Rectal smooth muscle tissue (tissue), 1 donor: ENCODE measurements around the gene BTNL9.

Experiments
- H3K27ac ChIP-seq: one replicate; pipeline ENCODE4 v1.7.0; 2013; ENCODE audit warnings: low read depth, low read length, inconsistent platforms
- H3K27me3 ChIP-seq: one replicate; pipeline ENCODE4 v1.7.0; 2013; ENCODE audit warnings: low read length; ENCODE audit not compliant: control insufficient read depth, insufficient read depth
- H3K36me3 ChIP-seq: one replicate; pipeline ENCODE4 v1.7.0; 2013; ENCODE audit warnings: low read length; ENCODE audit not compliant: control insufficient read depth, insufficient read depth
- H3K4me1 ChIP-seq: one replicate; pipeline ENCODE4 v1.7.0; 2013; ENCODE audit warnings: low read length; ENCODE audit not compliant: control insufficient read depth, insufficient read depth
- H3K4me3 ChIP-seq: one replicate; pipeline ENCODE4 v1.7.0; 2013; ENCODE audit warnings: low read length
- H3K9ac ChIP-seq: one replicate; pipeline ENCODE4 v1.7.0; 2013; ENCODE audit warnings: low read length

Gene BTNL9

GRCh38 chr5:181058786-181059296 is 18.8 kb downstream of the BTNL9 start:
- Histone ChIP-seq H3K27me3 (peaks cover 27% of the 10 kb centered on the region), H3K4me1 (no peaks in the 10 kb centered on the region), H3K36me3 (no peaks in the 10 kb centered on the region), H3K4me3 (no peak overlapping the region), H3K9ac (no peak overlapping the region), H3K27ac (no peak overlapping the region)

GRCh38 chr5:181059297-181060230 is 19.5 kb downstream of the BTNL9 start:
- H3K27me3 ChIP-seq: peaks cover 20% of the 10 kb centered on the region
- H3K27ac ChIP-seq: no peak overlapping the region
- H3K36me3 ChIP-seq: no peaks in the 10 kb centered on the region
- no peak overlapping the region for H3K9ac ChIP-seq
- no peak overlapping the region for H3K4me3 ChIP-seq
- H3K4me1 ChIP-seq: no peaks in the 10 kb centered on the region

- peaks cover 19% of the 10 kb centered on the region for H3K27me3 ChIP-seq
Measured at GRCh38 chr5:181060231-181060590, 20.1 kb downstream of the BTNL9 start.

GRCh38 chr5:181060924-181061323 is 20.9 kb downstream of the BTNL9 start:
- H3K4me3 ChIP-seq: no peak overlapping the region
- no peak overlapping the region for H3K27ac ChIP-seq
- H3K27me3 ChIP-seq: peaks cover 18% of the 10 kb centered on the region
- no peaks in the 10 kb centered on the region for H3K36me3 ChIP-seq
- H3K4me1 ChIP-seq: no peaks in the 10 kb centered on the region
- H3K9ac ChIP-seq: no peak overlapping the region

More at GRCh38 chr5:181060231-181060590, 20.1 kb downstream of the BTNL9 start:
- H3K4me1 ChIP-seq: no peaks in the 10 kb centered on the region
- no peak overlapping the region for H3K27ac ChIP-seq
- H3K9ac ChIP-seq: no peak overlapping the region
- H3K36me3 ChIP-seq: no peaks in the 10 kb centered on the region
- H3K4me3 ChIP-seq: no peak overlapping the region

GRCh38 chr5:181061645-181062044 is 21.6 kb downstream of the BTNL9 start:
- Histone ChIP-seq H3K9ac (no peak overlapping the region), H3K27ac (no peak overlapping the region), H3K4me3 (no peak overlapping the region), H3K36me3 (no peaks in the 10 kb centered on the region), H3K4me1 (no peaks in the 10 kb centered on the region), H3K27me3 (peaks cover 12% of the 10 kb centered on the region)

- no peaks in the 10 kb centered on the region for H3K4me1 ChIP-seq
- peaks cover 12% of the 10 kb centered on the region for H3K27me3 ChIP-seq
Measured at GRCh38 chr5:181062631-181063030, 22.6 kb downstream of the BTNL9 start.

GRCh38 chr5:181063514-181063913 is 23.4 kb downstream of the BTNL9 start:
- Histone ChIP-seq H3K27me3 (peaks cover 9% of the 10 kb centered on the region), H3K27ac (no peak overlapping the region), H3K4me3 (no peak overlapping the region), H3K4me1 (no peaks in the 10 kb centered on the region), H3K36me3 (no peaks in the 10 kb centered on the region), H3K9ac (no peak overlapping the region)

More at GRCh38 chr5:181062631-181063030, 22.6 kb downstream of the BTNL9 start:
- Histone ChIP-seq H3K27ac (no peak overlapping the region), H3K4me3 (no peak overlapping the region), H3K36me3 (no peaks in the 10 kb centered on the region), H3K9ac (no peak overlapping the region)

GRCh38 chr5:181064987-181065386 is 24.9 kb downstream of the BTNL9 start:
- Histone ChIP-seq H3K36me3 (no peaks in the 10 kb centered on the region), H3K27ac (no peak overlapping the region), H3K27me3 (peaks cover 5% of the 10 kb centered on the region), H3K4me3 (no peak overlapping the region), H3K9ac (no peak overlapping the region), H3K4me1 (no peaks in the 10 kb centered on the region)

- Histone ChIP-seq H3K27me3 (peaks cover 2% of the 10 kb centered on the region), H3K4me3 (no peak overlapping the region), H3K9ac (no peak overlapping the region), H3K4me1 (no peaks in the 10 kb centered on the region), H3K36me3 (no peaks in the 10 kb centered on the region), H3K27ac (no peak overlapping the region)
Measured at GRCh38 chr5:181069767-181070491, 29.9 kb downstream of the BTNL9 start.

- no peak overlapping the region for H3K27ac ChIP-seq
- peaks cover 2% of the 10 kb centered on the region for H3K27me3 ChIP-seq
- no peaks in the 10 kb centered on the region for H3K36me3 ChIP-seq
- H3K9ac ChIP-seq: no peak overlapping the region
- no peaks in the 10 kb centered on the region for H3K4me1 ChIP-seq
- H3K4me3 ChIP-seq: no peak overlapping the region
Measured at GRCh38 chr5:181070523-181070922, 30.5 kb downstream of the BTNL9 start.

- Histone ChIP-seq H3K27me3 (peaks cover 2% of the 10 kb centered on the region), H3K27ac (no peak overlapping the region), H3K36me3 (no peaks in the 10 kb centered on the region), H3K9ac (no peak overlapping the region), H3K4me1 (no peaks in the 10 kb centered on the region), H3K4me3 (no peak overlapping the region)
Measured at GRCh38 chr5:181071257-181071656, 31.2 kb downstream of the BTNL9 start.

- Histone ChIP-seq H3K9ac (no peak overlapping the region), H3K27me3 (no peaks in the 10 kb centered on the region), H3K4me3 (no peak overlapping the region), H3K36me3 (no peaks in the 10 kb centered on the region), H3K27ac (no peak overlapping the region), H3K4me1 (no peaks in the 10 kb centered on the region)
Measured at GRCh38 chr5:181076920-181077319, 36.9 kb downstream of the BTNL9 start.
